HG03060 (cell line): Measurements from ENCODE around the gene MYL3.

ENCODE experiments used
- ATAC-seq: cut with Tn5 transposase; IDR thresholded peaks from one replicate; pipeline ENCODE4 v1.9.1; 2021; ENCODE audit warnings: low read depth, moderate number of reproducible peaks; ENCODE audit not compliant: unreplicated experiment

Gene MYL3

DNA sequence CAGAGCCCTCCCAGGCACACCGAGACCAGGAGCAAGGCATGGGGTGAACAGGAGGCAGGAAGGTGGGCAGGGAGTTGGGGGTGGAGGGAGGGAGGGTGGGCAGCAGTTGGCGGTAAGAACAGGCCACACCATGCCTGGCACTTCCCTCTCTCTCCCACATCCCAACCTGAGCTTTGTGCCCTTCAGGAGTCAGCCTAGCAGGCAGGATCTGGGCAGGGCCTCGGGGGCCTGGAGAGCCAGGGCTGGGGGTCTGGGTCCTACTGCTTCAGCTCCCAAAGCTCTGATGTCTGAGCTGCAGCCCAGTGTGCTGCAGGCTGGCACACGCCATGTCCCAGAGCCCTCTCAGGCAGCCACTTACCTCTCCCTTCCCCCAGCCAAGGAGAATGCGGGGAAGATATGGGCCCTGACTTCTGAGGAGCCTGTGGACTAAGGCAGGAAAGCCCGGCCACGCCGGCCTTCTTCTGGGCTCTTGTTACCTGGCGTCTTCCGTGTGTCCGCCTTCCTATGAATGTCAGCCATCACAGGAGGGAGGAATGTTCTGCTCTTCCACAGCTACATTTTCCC lies 2.9 kb upstream of the MYL3 start:
- ATAC-seq = no peak

DNA sequence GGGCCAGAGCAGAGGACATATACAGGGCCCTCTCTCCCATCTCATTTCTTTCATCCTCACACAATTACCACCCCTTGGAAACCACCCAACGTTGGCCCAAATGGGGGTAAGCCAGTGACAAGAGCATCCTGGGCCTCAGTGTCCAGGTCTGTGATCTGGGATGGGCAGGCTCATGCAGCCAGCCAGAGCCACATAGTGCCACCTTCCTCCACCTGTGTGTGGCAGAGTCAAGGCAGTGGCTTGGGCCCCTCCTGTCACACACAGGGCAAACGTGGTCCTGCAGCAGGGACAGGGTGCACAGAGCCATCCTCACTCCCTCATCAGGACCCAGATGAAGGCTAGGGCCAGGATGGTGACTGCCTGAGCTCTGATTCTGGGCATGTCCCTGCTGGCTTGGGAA lies 2.3 kb upstream of the MYL3 start:
- ATAC-seq = no peak

DNA sequence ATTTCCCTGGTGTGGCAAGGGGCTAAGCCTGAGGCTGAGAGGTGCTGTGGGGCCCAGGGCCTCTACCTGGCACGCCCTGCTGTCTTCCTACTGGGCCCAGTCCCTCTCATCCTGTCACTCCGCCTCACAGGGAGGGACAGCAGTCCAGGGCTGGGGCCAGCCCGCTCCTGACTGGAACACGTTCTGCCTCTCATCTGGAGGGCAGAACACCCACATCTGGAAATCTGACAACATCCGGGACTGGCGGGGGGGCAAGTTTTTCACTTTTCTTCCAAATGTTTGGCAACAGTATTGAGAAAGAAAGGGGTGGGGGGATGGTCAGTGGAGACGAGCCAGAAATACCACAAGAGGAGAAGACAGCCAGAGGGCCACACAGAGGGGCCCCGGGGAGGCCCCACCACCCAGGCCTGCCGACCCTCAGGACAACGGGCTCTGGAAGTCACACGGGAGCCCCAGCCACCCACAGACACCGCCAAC lies 1.8 kb upstream of the MYL3 start:
- no peak for ATAC-seq

DNA sequence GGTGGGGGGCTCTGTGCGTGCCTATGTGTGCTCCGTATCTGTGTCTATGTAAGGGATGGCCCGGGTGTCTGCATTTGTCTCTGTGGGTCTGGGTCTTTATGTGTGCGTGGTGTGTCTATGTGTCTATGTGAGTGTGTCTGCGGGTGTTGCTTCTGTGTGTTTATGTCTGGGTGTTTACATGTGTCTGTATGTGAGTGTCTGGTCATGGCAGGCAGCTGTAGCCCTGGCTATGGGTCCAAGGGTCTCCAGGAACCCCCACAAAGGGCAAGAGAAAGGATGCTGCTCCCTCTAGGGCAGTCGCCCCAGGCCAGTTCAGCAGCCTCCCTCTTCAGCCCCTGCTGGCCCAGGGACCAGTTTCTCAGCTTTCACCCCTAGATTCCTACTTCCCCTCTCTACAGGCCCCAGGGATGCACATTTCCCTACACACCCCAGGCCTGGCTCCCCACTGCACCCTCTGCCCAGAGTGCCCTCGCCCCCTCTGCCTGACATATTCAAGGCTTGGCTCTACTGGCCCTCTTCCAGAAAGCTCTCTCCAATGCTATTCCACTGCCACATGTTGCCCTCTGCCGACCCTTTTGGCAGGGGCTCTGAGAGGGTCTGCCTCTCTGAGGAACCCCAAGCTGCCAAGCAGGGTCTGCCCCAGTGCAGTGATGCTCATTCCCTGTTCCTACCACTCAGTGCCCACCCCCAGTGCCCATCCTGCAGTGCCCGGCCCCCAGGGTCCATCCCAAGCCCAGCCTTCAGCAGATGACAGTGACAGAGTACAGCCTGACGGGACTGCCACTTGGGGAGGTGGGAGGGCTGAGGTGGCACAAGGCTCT lies 1.0 kb upstream of the MYL3 start:
- no peak for ATAC-seq

DNA sequence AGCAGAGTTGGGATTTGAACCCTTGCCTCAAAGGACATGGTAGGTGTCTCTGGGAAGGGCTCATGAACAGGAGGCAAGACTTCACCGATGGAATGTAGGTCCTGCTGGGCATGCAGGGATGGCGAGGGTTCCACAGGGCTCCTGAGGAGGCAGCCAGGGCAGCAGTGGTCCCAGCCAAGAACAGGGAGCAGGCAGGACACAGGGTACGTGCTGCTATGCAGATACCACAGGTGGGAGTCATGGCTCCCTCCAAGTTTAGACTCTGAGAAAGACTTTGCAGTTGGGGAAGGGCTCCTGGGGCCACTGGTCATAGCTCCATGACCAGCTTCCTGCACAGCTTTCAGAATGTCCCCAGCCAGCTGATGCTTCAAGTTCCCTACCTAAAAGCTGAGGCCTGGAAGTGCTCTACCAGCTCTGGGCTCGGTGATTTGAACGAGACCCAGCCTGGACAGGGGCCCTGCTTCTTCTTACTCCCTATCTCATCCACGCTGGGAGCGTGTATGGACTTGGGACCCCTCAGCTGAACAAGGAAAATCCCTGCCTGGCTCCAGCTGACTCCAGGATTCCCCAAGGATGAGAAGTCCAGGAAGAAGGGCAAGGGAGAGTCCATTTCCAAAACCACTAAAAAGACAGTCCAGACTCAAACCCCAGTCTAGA lies 747 bp downstream of the MYL3 start:
- ATAC-seq = no peak

DNA sequence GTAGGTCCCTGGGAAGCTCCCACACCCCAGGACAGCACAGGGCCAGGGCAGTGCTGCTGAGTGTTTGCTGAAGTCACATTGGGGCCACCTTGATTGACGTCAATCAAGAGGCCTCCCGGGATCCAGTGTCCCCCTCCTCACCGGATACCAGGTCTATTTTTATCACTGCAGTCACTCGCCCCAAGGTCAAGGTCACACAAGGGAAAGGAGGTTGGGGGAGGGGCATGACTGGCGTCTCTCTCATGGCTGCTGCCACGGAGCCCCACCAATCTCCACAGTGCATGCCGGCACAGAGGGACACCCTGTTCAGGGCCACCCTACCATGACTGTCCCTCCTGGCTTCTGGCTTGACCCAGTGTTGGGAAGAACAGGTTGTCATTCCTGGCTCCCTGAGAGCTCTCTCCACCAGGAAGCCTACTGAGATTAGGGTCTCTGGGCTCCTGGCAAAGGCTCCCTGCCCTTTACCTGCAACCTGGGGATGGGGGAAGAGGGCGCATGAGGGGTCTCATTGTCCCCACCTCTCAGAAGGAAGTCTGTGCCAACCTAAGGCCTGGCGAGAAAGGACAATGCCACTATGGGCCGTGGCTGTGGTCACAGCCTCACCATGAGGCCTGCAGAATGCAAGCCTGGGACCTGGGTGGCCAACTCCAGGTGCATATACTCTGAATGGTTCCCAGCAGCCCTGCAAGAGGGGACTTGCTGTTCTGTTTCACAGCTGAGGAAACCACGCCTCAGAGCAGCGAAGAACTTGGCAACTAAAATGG lies 1.5 kb downstream of the MYL3 start:
- no peak for ATAC-seq

DNA sequence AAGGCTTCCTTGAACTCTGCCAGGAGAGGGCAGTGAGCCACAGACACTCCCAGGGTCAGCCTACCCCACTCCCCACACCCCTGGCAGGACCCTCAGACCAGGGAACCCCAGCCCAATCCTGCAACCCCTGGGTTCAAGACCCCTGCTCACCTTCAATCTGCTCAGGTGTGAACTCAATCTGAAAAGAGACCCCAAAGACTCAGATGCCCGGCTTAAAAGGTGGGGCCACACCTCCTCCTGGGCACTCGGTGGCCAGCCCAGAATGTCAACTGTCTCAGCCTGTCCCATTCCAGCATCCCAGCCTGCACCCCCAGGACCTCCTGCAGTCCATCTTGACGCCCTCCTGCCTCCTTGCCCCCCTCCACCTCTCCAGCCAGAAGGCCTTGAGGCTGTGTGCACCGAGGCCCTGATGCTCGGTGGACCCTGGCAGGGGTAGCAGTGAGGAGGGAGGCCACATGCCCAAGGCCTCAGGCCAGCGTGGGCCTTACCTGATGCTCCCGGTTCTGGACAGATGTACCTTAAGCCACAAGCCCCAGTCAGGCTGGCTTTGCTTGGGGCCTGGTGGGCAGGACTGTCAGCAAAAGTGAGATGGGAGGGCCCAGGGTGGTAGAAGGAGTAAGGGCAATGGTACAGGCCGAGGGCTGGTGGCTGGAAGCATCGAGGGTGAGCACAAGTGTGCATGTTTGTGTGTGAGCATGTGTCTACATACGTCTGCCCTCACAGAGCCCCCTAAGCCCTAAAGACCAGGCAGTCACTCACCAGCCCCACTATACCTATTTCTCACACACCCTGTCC lies 2.2 kb downstream of the MYL3 start:
- ATAC-seq = no peak

DNA sequence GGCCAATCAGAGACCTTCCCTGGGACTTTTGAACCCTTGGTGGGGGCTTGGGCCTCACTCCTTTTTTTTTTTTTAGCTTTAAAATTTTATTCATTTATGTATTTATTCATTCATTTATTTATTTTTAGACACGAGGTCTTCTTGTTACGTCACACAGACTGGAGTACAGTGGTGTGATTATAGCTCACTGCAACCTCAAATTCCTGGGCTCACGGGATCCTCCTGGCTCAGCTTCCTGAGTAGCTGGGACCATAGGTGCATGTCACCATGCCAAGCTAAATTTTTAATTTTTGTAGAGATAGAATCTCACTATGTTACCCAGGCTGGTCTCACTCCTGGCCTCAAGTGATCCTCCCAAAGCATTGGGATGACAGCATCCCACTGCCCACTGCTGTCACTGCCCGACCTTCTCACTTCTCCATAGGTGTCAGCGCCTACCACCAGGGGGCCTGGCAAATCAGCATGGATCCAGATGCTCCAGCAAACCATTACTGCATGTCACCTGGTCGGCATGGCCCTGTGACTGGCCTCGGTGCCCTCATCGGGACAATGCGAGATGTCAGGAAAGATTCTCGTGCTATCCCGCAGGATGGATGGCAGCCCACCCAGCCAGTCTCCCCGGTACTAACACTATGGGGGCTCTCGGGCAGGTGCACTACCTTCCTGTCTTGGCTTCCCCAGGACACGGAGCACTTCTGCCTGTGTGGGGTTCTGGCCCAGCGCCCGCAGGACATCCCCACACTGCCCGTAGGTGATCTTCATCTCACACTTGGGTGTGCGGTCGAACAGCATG lies 3.0 kb downstream of the MYL3 start:
- ATAC-seq = no peak

DNA sequence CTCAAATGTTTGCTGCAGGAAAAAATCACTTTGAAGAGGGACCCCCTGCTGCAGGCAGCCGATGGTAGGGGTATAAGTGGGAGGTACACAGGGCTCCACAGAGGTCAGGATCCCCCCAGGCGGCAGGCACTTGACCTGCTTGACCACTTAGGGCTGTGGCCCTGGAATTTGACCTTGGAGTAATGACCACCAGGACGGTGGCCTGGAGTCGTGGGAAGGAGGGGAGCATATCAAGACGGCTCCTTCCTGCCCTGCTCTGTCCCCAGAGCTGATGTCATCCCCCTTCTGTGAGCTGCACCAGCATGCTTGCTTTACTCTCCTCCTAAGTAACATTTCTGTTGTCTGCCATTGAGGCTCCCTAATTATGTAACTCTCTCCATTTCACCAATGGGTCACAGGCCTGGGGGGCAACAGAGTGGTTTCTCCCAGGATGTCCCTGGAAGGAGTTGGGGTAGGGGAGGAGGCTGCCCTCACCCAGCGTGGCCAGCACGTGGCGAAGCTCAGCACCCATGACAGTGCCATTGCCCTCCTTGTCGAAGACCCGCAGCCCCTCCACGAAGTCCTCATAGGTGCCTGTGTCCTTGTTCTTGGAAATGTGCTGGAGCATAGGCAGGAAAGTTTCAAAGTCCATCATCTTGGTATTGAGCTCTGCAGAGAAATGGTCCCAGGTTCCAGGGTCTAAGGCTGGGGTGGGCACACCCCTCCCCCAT lies 4.1 kb downstream of the MYL3 start:
- ATAC-seq = no peak

DNA sequence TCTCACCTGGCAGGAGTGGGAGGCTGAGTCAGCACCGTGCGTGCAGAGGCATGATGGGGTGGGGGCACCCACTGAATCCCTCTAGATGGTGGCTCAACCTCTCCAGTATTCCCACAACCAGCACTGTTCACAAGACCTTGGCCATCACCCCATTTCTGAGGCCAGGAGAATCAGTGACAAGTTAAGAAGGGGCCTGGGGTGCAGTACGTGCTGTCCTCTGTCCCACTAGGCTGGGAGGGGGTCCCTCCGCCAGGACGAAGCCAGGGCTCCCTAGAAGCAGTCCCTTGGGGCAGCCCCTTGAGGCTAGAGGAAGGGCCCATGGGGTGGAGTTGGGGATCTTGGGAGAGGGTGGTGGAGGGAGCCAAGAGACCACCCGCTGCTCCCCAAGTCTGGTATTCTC lies 4.8 kb downstream of the MYL3 start:
- no peak for ATAC-seq

DNA sequence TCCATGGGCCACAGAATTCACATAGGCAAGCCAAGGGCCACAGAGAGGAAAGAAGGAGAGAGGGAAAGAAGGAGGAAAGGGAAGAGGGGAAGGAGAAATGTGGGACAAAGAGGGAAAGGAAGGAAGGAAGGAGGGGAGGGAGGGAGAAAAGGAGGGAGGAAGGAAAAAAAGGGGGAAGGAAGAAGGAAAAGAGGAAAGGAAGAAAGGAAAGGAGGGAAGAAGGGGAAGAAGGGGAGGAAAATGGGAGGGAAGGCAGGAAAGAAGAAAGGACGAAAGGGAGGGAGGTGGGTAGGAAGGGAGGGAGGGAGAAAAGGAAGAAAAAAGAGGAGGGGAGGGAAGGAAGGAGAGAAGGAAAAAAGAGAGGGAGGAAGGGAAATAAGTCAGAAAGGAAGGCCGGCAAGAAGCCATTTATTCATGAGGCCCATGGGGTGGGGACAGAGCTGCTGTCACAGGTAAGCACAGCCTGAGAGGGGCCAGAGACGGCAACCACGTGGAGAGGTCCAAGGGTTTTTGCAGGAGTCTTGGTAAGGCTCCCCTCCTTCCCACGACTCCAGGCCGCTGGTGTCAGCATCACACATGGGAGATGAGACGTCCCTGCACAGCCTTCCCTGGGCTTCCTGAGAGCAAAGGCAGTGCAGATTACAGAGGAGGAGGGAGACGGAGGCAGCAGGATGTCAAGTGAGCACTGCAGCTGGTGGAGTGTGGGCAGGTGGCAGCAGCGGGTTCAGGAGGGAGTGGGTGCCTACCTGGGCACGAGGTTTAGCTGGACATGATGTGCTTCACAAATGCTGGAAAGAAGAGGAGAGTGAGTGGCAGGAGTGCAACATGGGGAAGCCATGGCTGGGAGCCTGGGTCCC lies 5.5 kb downstream of the MYL3 start:
- no peak for ATAC-seq

DNA sequence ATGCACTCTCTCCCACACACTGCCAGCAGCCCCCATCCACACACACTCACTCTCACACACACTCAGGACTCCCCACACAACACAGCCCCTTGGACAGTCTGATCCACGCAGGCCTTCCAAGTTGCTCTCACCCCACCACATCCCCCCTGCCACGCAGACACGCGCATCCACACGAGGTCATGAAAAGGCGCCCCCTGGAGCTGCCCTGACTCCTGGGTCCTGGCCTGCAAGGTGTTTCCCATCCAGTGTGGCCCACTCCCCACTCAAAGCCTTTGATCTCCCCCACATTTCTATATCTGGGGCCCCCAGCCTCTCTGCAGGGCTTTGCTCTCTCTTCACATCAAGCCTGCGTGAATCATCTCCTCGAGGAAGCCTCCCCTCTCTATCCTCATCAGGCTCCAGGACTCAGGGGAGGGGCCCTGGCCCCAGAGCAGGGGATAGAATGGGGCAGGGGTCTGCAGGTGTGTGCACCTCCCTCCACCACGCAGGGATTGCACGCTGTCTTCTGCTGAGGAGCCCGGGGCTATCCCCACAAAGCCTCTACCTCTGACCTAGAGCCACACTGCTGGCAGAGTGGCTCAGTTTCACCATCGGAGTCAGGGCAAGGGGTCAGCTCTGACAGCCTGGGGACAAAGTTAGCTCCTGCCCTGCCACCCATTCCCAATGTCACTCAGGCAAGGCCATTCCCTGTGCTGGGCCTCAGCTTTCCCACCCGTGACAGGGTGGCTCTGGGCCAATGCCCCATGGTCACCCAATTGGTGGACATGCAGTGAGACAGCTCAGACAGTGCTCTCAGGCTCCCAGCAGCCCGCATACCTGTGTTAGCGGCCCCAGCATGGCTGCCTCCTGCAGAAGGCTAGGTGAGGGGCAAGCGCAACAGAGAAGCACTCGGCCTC lies 6.4 kb downstream of the MYL3 start:
- no peak for ATAC-seq

DNA sequence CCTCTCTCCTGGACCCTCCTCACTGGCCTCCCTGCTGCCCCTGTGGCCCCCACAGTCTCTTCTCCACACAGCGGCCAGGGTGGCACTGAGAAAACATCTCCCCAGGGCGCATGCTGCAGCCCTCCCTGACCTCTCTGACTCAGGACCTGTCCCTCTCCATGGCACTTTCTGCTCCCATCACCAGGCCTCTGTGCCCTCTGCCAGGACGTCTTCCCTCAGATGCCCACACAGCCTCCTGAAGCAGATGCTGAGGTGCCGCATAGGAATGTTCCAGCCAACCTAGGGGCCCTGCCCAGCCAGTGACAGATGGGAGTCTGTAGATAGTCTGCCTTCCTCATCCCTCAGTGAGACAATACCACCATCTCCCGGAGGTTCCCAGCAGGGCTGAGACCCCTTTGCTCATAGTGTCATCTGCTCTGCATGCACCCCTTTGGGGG lies 8.7 kb downstream of the MYL3 start:
- ATAC-seq = no peak

DNA sequence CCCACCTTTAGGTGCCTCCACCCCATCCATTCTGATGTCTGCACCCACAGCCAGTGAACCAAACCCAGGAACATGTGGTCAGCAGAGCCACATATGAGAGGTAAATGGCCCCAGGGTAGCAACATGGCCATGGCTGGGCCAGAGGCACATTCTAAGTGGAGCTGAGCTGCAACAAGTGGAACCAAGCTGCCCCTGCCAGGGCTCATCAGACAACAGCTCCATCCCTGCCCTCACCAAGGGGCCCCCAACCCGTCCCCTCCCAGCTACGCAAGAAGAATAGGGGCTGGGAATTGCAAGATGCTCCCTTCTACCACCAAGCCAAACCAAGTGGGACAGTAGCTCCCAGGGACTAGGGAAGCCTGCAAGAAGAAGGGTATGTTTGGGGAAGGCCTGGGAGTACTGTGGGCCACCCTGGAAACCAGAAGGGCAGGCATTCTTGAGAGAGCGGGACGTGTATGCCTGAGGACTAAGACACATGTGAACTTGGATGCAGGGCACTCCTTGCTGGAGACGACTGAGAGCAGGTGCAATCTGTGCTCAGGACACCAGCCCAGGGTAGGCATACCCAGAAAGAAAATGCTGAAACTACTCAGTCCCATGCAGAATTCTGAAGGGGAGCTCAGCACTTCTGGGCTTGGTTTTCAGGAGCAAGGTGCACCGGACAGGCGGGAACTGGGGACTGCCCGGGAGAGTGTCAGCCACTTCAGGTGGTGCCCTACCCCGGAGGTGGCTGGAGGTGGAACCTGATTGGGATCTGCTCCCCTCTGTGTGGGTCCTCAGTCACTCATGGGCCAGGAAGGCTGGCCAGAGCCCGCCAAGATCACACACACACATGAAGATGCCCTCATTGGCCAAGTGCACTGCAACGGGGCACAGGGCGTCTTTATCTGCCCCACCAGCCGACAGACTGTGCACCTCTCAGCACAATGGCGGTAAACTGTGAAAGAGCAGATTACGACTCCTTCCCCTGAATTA lies 9.5 kb downstream of the MYL3 start:
- ATAC-seq = no peak

DNA sequence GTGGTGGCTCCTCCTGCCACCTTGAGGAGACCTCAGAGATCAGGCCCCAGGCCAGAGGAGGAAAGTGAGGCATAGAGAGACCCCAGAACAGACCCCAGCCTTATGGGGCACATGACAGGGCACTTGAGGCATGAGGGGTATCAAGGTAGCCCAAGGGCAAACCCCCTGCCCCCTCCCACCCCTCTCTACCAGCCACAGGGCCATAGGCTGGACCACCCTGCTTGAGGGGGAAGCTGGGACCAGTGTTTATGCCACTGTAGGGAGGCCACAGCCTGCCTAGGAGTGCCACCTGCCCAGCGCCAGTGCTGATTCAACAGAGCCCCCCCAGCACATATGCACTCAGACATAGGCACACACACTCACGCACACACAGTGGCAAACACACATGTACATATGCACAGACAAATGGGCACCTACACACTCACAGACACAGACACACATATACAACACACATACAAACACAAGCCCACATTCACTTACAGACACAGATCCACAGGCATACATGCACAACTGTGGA lies 10.3 kb downstream of the MYL3 start:
- ATAC-seq = no peak

DNA sequence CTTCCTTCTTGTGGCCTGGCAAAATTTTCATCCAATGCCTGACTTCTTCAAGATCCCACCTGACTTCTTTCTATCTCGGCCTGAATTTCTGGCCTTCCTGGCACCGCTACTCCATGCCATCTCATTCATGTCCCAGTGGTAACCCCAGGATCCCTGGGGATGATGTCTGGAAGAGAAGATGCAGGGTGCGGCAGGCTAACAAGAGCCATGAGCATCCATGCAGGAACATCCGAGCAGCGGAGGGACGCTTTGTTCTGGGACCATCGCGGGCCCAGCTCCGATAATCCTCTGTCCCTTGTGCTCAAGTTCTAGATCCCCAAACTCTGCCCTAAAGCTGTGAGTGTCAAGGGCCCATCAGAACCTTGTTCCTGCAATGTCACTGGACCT lies 10.9 kb downstream of the MYL3 start:
- ATAC-seq = no peak
